ENCODE results near the gene DEAF1.

The DEAF1 gene

DNA sequence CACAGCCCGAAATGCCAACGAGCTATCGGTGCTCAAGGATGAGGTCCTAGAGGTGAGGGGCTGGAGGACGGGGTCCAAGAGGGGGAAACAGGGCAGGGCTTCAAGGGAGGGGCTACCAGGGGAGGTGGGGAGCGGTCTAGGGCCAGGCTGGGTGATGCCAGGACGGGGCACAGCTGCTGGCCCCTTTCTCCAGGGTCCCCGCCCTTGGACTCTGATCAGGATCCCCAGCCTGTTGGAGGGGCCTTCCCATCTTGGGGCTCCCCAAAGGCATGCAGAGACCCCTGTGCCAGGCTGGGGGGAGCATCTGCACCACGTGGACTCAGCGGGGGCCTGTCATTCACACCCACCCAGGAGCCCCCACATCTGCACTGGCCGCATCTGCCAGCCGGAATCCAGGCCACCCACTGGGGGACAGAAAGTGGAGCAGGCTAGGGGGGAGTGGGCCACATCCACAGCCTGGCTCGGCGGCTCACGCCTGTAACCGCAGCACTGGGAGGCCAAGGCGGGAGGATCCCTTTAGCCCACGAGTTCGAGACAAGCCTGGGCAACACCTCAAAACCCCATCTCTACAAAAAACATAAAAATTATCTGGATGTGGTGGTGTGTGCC is 29.9 kb upstream of the DEAF1 start:
- Histone ChIP-seq H3K4me3 (ENCODE audit: insufficient read length, low read depth) (no peak overlapping the region), H3K9me3 (ENCODE audit: insufficient read depth, low read length) (no peaks in the 10 kb centered on the region), H3K9ac (ENCODE audit: insufficient read length, low read depth) (no peak overlapping the region), H3K27me3 (ENCODE audit: insufficient read depth, insufficient read length) (peaks cover 12% of the 10 kb centered on the region), H3K36me3 (ENCODE audit: insufficient read depth, insufficient read length, low read length) (peaks cover 44% of the 10 kb centered on the region), H3K4me1 (ENCODE audit: insufficient read depth, insufficient read length) (peaks cover 22% of the 10 kb centered on the region)
- no peak for DNase-seq (ENCODE audit: low read depth, low spot score)
- TF ChIP-seq YY1 (IDR thresholded peaks at IDR 0.05; ENCODE audit: insufficient read depth, insufficient read length) (no peak), ZNF274 (IDR thresholded peaks at IDR 0.05; ENCODE audit: low read depth, low read length) (no peak), SUZ12 (IDR thresholded peaks at IDR 0.05; ENCODE audit: extremely low read depth, insufficient read depth, insufficient read length) (no peak)

DNA sequence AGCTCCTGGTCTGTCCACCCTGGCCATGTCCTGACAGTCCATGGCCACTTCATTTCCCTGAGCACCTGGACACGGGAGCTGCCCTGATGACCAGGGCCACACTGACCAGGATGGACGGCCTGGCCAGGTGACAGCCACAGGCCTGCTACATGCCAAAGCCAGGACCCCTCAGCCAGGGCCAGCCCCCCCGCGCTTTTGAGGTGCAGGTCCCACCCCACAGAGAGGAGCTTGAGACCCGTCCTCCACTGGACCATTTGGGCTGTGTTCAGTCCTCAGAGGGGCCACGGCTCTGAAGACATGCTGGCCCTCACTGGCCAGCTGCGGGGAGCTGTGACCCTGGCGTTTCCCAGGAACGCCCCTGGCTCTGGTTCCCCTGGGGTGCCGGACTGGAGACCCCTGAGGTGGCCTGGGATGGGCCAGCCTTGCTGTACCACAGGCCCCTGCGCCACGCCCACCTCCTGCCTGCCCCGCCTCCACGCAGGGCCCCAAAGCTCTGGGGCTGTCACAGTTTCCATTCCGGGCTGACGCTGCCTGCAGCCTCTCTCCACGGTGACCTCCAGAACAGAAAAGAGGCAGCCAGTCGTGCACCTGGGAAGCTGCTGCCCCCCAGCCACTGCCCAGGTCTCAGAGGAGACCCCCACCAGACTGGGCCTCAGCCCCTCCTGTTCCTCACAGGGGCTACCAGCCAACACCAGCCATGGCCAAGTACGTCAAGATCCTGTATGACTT is 29.2 kb upstream of the DEAF1 start:
- no peak overlapping the region for H3K4me3 ChIP-seq (ENCODE audit: insufficient read length, low read depth)
- H3K36me3 ChIP-seq (ENCODE audit: insufficient read depth, insufficient read length, low read length), result peaks cover 49% of the 10 kb centered on the region
- H3K9me3 ChIP-seq (ENCODE audit: insufficient read depth, low read length), result no peaks in the 10 kb centered on the region
- peaks cover 19% of the 10 kb centered on the region for H3K27me3 ChIP-seq (ENCODE audit: insufficient read depth, insufficient read length)
- TF ChIP-seq ZNF274 (IDR thresholded peaks at IDR 0.05; ENCODE audit: low read depth, low read length) (no peak), YY1 (IDR thresholded peaks at IDR 0.05; ENCODE audit: insufficient read depth, insufficient read length) (no peak), SUZ12 (IDR thresholded peaks at IDR 0.05; ENCODE audit: extremely low read depth, insufficient read depth, insufficient read length) (no peak)
- peaks cover 27% of the 10 kb centered on the region for H3K4me1 ChIP-seq (ENCODE audit: insufficient read depth, insufficient read length)
- no peak overlapping the region for H3K9ac ChIP-seq (ENCODE audit: insufficient read length, low read depth)
- DNase-seq (ENCODE audit: low read depth, low spot score), result no peak

DNA sequence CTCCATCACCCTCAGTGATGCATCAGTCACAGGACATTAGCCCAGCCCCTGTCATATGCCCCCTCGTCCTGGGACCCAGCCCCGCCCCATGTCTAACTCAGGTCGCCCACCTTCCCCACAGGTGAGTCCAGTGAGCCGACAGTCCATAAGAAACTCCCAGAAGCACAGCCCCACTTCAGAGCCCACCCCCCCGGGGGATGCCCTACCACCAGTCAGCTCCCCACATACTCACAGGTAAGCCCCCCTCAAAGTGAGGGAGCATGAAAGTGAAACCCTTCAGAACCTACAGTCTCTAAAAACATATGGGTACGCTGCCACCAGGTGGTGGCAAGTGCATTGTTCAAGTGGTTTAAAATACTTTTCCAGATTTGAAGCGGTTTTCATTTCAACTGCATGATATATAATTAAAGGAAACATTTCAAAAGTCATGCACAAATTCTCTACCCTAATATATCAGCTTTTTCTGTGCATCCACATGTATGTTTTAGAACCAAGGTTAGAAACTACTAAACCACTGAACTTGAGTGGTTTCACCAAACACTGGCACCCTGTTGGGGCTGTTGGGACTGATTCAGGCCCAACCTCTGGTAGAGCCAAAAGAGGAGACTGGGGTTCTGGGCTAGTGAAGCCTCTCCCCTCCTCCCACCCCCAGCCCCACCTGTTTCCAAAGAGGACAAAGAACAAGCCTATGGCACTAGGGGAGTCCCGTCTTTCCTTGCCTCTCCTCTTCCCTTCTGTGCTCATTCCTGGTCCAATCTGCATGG is 28.3 kb upstream of the DEAF1 start:
- Histone ChIP-seq H3K27me3 (ENCODE audit: insufficient read depth, insufficient read length) (peaks cover 20% of the 10 kb centered on the region), H3K4me3 (ENCODE audit: insufficient read length, low read depth) (no peak overlapping the region), H3K4me1 (ENCODE audit: insufficient read depth, insufficient read length) (peaks cover 25% of the 10 kb centered on the region), H3K9me3 (ENCODE audit: insufficient read depth, low read length) (no peaks in the 10 kb centered on the region), H3K9ac (ENCODE audit: insufficient read length, low read depth) (no peak overlapping the region), H3K36me3 (ENCODE audit: insufficient read depth, insufficient read length, low read length) (peaks cover 49% of the 10 kb centered on the region)
- no peak for DNase-seq (ENCODE audit: low read depth, low spot score)
- TF ChIP-seq ZNF274 (IDR thresholded peaks at IDR 0.05; ENCODE audit: low read depth, low read length) (no peak), SUZ12 (IDR thresholded peaks at IDR 0.05; ENCODE audit: extremely low read depth, insufficient read depth, insufficient read length) (no peak), YY1 (IDR thresholded peaks at IDR 0.05; ENCODE audit: insufficient read depth, insufficient read length) (no peak)

DNA sequence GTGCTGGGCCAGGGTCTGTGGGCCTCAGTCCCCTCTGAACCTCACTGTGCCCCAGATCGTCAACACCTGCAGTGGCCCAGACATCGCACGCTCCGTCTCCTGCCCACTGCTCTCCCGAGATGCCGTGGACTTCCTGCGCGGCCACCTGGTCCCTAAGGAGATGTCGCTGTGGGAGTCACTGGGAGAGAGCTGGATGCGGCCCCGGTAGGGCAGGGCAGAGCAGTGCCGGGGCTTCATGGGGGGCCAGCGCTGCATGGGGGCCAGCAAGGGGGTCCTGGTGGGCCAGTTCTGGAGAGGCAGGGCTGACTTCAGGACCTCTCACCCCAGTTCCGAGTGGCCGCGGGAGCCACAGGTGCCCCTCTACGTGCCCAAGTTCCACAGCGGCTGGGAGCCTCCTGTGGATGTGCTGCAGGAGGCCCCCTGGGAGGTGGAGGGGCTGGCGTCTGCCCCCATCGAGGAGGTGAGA is 27.4 kb upstream of the DEAF1 start:
- DNase-seq (ENCODE audit: low read depth, low spot score), result no peak
- no peak overlapping the region for H3K9ac ChIP-seq (ENCODE audit: insufficient read length, low read depth)
- no peaks in the 10 kb centered on the region for H3K9me3 ChIP-seq (ENCODE audit: insufficient read depth, low read length)
- H3K4me3 ChIP-seq (ENCODE audit: insufficient read length, low read depth), result no peak overlapping the region
- H3K36me3 ChIP-seq (ENCODE audit: insufficient read depth, insufficient read length, low read length), result peaks cover 46% of the 10 kb centered on the region
- peaks cover 20% of the 10 kb centered on the region for H3K27me3 ChIP-seq (ENCODE audit: insufficient read depth, insufficient read length)
- TF ChIP-seq SUZ12 (IDR thresholded peaks at IDR 0.05; ENCODE audit: extremely low read depth, insufficient read depth, insufficient read length) (no peak), YY1 (IDR thresholded peaks at IDR 0.05; ENCODE audit: insufficient read depth, insufficient read length) (no peak), ZNF274 (IDR thresholded peaks at IDR 0.05; ENCODE audit: low read depth, low read length) (no peak)
- peaks cover 17% of the 10 kb centered on the region for H3K4me1 ChIP-seq (ENCODE audit: insufficient read depth, insufficient read length)

DNA sequence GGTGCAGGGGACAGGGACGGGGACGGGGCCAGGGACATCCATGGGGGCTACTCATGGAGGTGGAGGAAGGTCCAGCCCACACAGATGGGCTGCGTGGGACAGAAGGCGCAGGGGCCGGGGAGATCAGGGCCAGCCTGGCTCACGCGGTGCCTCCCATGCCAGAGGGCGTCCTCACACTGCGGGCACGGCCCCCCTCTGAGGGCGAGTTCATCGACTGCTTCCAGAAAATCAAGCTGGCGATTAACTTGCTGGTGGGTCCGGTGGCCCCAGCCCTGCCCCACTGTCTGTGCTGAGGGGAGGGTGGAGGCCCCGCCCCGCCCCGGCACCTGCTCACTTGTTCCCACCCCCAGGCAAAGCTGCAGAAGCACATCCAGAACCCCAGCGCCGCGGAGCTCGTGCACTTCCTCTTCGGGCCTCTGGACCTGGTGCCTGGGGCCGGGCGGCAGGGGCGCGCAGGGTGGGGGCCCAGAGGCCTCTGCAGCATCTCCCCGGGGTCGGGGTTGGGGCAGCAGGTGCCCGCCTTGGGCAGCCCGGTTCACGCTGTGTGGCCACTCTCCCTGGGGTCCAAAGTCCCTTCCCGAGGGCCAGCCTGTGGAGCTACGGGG is 26.8 kb upstream of the DEAF1 start:
- H3K9me3 ChIP-seq (ENCODE audit: insufficient read depth, low read length), result no peaks in the 10 kb centered on the region
- H3K36me3 ChIP-seq (ENCODE audit: insufficient read depth, insufficient read length, low read length), result peaks cover 43% of the 10 kb centered on the region
- H3K27me3 ChIP-seq (ENCODE audit: insufficient read depth, insufficient read length), result peaks cover 17% of the 10 kb centered on the region
- TF ChIP-seq YY1 (IDR thresholded peaks at IDR 0.05; ENCODE audit: insufficient read depth, insufficient read length), result no peak
- TF ChIP-seq ZNF274 (IDR thresholded peaks at IDR 0.05; ENCODE audit: low read depth, low read length), result no peak
- no peak for TF ChIP-seq SUZ12 (IDR thresholded peaks at IDR 0.05; ENCODE audit: extremely low read depth, insufficient read depth, insufficient read length)
- H3K4me3 ChIP-seq (ENCODE audit: insufficient read length, low read depth), result no peak overlapping the region
- DNase-seq (ENCODE audit: low read depth, low spot score), result no peak
- H3K4me1 ChIP-seq (ENCODE audit: insufficient read depth, insufficient read length), result peaks cover 17% of the 10 kb centered on the region
- H3K9ac ChIP-seq (ENCODE audit: insufficient read length, low read depth), result no peak overlapping the region

DNA sequence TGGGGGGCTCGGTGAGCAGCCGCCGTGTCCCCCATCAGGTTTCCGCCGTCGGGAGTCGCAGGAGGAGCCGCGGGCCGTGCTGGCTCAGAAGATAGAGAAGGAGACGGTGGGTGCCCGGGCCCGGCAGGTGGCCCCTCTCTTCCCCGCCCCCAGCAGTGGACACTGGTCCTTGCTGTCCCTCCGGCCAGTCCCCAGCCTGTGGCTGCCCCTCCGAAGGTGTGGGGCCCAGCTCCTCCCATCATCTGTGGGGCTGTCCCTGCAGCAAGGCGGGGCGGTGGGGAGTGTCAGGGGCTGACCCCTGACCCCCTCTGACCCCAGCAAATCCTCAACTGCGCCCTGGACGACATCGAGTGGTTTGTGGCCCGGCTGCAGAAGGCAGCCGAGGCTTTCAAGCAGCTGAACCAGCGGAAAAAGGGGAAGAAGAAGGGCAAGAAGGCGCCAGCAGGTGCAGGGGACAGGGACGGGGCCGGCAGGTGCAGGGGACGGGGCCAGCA is 26.3 kb upstream of the DEAF1 start:
- Histone ChIP-seq H3K9me3 (ENCODE audit: insufficient read depth, low read length) (no peaks in the 10 kb centered on the region), H3K4me1 (ENCODE audit: insufficient read depth, insufficient read length) (peaks cover 17% of the 10 kb centered on the region), H3K9ac (ENCODE audit: insufficient read length, low read depth) (no peak overlapping the region), H3K4me3 (ENCODE audit: insufficient read length, low read depth) (no peak overlapping the region), H3K27me3 (ENCODE audit: insufficient read depth, insufficient read length) (peaks cover 13% of the 10 kb centered on the region), H3K36me3 (ENCODE audit: insufficient read depth, insufficient read length, low read length) (peaks cover 38% of the 10 kb centered on the region)
- no peak for TF ChIP-seq YY1 (IDR thresholded peaks at IDR 0.05; ENCODE audit: insufficient read depth, insufficient read length)
- TF ChIP-seq SUZ12 (IDR thresholded peaks at IDR 0.05; ENCODE audit: extremely low read depth, insufficient read depth, insufficient read length), result no peak
- no peak for TF ChIP-seq ZNF274 (IDR thresholded peaks at IDR 0.05; ENCODE audit: low read depth, low read length)
- DNase-seq (ENCODE audit: low read depth, low spot score), result no peak
